HL-60/S4 treated with phorbol 12-myristate 13-acetate at 8.2 ng/mL for 4 days and 3 days (cell line): ENCODE results near the gene NOTCH3.

Experiments used
- in situ Hi-C: fragments of 300-500 bp; cut with MboI; formaldehyde crosslinking; loops from 2 replicates; pipeline ENCODE4 v1.15.0; 2022; ENCODE audit warnings: low sequenced_read_pairs

The NOTCH3 gene

GRCh38 chr19:15170345-15170744, 30.4 kb downstream of the NOTCH3 start:
- in situ Hi-C loops = no loop called here

- in situ Hi-C loops = loop anchor here (10.0 kb wide), 1 partner anchor 385 kb away; no protein-coding TSS in a partner anchor
Measured at GRCh38 chr19:15169541-15170285, 31.1 kb downstream of the NOTCH3 start.

- in situ Hi-C loops = loop anchor here (10.0 kb wide), 1 partner anchor 388 kb away; no protein-coding TSS in a partner anchor
Measured at GRCh38 chr19:15166700-15167099, 34.1 kb downstream of the NOTCH3 start.

GRCh38 chr19:15161028-15161984, 39.5 kb downstream of the NOTCH3 start:
- in situ Hi-C loops = loop anchor here (10.0 kb wide), 1 partner anchor 393 kb away; no protein-coding TSS in a partner anchor

GRCh38 chr19:15159251-15159650, 41.5 kb downstream of the NOTCH3 start:
- in situ Hi-C loops = no loop called here

- in situ Hi-C loops = no loop called here
Measured at GRCh38 chr19:15156391-15156790, 44.4 kb downstream of the NOTCH3 start.

- in situ Hi-C loops = no loop called here
Measured at GRCh38 chr19:15155296-15155695, 45.5 kb downstream of the NOTCH3 start.

GRCh38 chr19:15154002-15154612, 46.7 kb downstream of the NOTCH3 start:
- in situ Hi-C loops = no loop called here

- in situ Hi-C loops = no loop called here
Measured at GRCh38 chr19:15149737-15150136, 51.1 kb downstream of the NOTCH3 start.

- in situ Hi-C loops = no loop called here
Measured at GRCh38 chr19:15147090-15147489, 53.7 kb downstream of the NOTCH3 start.

GRCh38 chr19:15144046-15144646, 56.6 kb downstream of the NOTCH3 start:
- in situ Hi-C loops = no loop called here

GRCh38 chr19:15142313-15142712, 58.5 kb downstream of the NOTCH3 start:
- in situ Hi-C loops = no loop called here

GRCh38 chr19:15141143-15141542, 59.7 kb downstream of the NOTCH3 start:
- in situ Hi-C loops = no loop called here

GRCh38 chr19:15138427-15138826, 62.4 kb downstream of the NOTCH3 start:
- in situ Hi-C loops = no loop called here

- in situ Hi-C loops = no loop called here
Measured at GRCh38 chr19:15137777-15138176, 63.0 kb downstream of the NOTCH3 start.

GRCh38 chr19:15136234-15136954, 64.4 kb downstream of the NOTCH3 start:
- in situ Hi-C loops = no loop called here

GRCh38 chr19:15129856-15130585, 70.8 kb downstream of the NOTCH3 start:
- in situ Hi-C loops = no loop called here

- in situ Hi-C loops = no loop called here
Measured at GRCh38 chr19:15128162-15128770, 72.5 kb downstream of the NOTCH3 start.
